Esophagus muscularis mucosa (tissue), 3 donors: ENCODE data around the gene CD244.
"Not testable (repeated sequence)": the region's sequence is repeated elsewhere in the genome, so short reads cannot be mapped to it uniquely, and the experiment has no call there.

Source experiments
- EP300 ChIP-seq: sonication (generic); formaldehyde crosslinking; IDR thresholded peaks from one replicate; pipeline ENCODE4 v1.6.1; 2017; ENCODE audit warnings: antibody characterized with exemption
- POLR2AphosphoS5 ChIP-seq, 2 donors: sonication (generic); formaldehyde crosslinking; IDR thresholded peaks; one replicate each; pipeline ENCODE4 v1.6.1; 2017; ENCODE audit warnings: antibody characterized with exemption in 2 of 2

GRCh38 chr1:160881264-160881663 lies 18.6 kb upstream of the CD244 start:
- not testable (repeated sequence) for TF ChIP-seq POLR2AphosphoS5 (IDR thresholded peaks at IDR 0.05); EP300
